ENCODE measurements around the gene FYB1. TPM values are rescaled to one million over a fixed set of nuclear protein-coding genes. Genes with fewer than 3 reads are reported as not detected.

FYB1 gene
- total RNA-seq, 1 donor from 2014 or later = 0.55 TPM

DNA sequence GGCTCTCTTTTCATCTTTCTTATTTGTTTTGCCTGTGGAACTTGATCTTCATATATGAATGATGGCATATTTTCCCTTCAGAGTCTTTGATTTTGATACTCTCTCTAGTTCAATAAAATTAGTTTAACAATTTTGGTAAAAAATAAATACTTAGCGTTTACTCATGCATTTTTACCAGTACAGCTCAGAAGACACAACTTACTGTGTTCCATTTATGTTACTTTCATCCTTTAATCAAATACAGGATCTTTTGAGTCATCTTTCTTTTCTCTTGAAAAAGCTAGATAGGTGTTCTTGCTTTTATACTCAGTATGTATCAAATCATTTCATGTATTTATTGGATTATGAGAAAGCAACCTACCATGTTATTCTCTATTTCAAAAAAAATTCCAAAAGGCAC lies 98.0 kb downstream of the FYB1 start:
- Mint-ChIP-seq H3K27ac (no peak overlapping the region), H3K9me3 (no peaks in the 10 kb centered on the region), H3K36me3 (ENCODE audit: low read depth) (no peaks in the 10 kb centered on the region), H3K4me1 (no peaks in the 10 kb centered on the region), H3K4me3 (no peak overlapping the region), H3K27me3 (peaks cover 13% of the 10 kb centered on the region)
- TF ChIP-seq, protein P1, sequence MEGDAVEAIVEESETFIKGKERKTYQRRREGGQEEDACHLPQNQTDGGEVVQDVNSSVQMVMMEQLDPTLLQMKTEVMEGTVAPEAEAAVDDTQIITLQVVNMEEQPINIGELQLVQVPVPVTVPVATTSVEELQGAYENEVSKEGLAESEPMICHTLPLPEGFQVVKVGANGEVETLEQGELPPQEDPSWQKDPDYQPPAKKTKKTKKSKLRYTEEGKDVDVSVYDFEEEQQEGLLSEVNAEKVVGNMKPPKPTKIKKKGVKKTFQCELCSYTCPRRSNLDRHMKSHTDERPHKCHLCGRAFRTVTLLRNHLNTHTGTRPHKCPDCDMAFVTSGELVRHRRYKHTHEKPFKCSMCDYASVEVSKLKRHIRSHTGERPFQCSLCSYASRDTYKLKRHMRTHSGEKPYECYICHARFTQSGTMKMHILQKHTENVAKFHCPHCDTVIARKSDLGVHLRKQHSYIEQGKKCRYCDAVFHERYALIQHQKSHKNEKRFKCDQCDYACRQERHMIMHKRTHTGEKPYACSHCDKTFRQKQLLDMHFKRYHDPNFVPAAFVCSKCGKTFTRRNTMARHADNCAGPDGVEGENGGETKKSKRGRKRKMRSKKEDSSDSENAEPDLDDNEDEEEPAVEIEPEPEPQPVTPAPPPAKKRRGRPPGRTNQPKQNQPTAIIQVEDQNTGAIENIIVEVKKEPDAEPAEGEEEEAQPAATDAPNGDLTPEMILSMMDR (IDR thresholded peaks at IDR 0.05) = no peak
- intact Hi-C loops (cut with micrococcal nuclease) = no loop called here
- ATAC-seq (ENCODE audit: low read depth) = no peak
- DNase-seq = no peak
- POLR2A ChIA-PET = no interaction called here
- CTCF ChIA-PET = no interaction called here

DNA sequence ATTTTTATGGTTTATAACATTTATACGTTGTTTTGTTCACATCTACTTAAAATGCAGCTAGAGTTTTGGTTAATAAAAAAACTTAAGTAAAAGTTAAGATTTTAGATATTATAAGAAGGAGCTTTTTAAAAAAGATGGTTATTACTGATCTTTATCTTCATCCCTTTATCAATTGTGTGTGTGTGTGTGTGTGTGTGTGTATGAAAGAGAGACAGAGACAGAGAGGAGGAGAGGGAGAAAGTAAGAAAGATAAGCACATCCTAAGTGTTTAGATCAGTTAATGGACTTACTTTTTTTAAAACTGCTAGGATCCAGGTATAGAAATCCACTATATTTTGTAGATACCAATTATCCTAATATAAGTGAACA lies 99.3 kb downstream of the FYB1 start:
- Mint-ChIP-seq H3K4me3 (no peak overlapping the region), H3K4me1 (no peaks in the 10 kb centered on the region), H3K9me3 (no peaks in the 10 kb centered on the region), H3K27me3 (peaks cover 10% of the 10 kb centered on the region), H3K27ac (no peak overlapping the region), H3K36me3 (ENCODE audit: low read depth) (no peaks in the 10 kb centered on the region)
- ChIA-PET CTCF (interaction anchor here (0.5 kb wide), 1 partner anchor 44 kb away, joined by 3 read pairs; no protein-coding TSS in a partner anchor), POLR2A (no interaction called here)
- DNase-seq = no peak
- no peak for ATAC-seq (ENCODE audit: low read depth)
- intact Hi-C loops (cut with micrococcal nuclease) = no loop called here
- TF ChIP-seq, protein P1 (IDR thresholded peaks at IDR 0.05) = no peak

DNA sequence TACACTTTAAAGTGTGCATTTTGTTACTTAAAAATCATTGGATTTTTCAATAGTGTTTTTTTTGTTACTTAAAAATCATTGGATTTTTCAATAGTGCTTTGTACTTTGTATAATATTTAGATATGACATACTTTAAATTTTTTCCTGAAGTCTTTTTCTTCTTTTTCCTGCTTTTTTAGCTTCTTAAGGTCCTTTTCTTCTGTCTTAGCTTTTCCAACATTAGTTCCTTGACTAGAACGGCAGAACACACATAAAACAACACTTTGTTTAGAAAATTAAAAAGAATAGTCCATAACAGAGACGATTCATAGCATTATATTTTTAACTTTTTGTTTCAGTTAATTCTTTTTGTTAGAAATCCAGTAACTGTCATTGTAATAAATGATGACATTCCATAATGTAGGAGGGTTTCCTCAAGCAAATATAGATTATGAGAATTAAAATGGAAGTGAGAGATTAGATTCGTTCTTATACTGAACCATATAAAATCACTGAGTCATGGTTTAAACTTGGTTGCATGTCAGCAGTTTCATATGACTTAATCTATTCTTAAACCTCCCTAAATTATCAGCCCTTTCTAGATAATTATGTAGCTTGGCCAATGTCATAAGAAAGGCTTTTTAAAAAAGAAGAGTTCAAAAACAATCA lies 99.8 kb downstream of the FYB1 start:
- TF ChIP-seq, protein P1 (IDR thresholded peaks at IDR 0.05) = no peak
- no peak for DNase-seq
- H3K36me3 Mint-ChIP-seq (ENCODE audit: low read depth) = no peaks in the 10 kb centered on the region
- H3K27me3 Mint-ChIP-seq = peaks cover 10% of the 10 kb centered on the region
- no peak for ATAC-seq (ENCODE audit: low read depth)
- H3K9me3 Mint-ChIP-seq = no peaks in the 10 kb centered on the region
- POLR2A ChIA-PET = no interaction called here
- intact Hi-C loops (cut with micrococcal nuclease) = no loop called here
- H3K27ac Mint-ChIP-seq = no peak overlapping the region
- no peaks in the 10 kb centered on the region for H3K4me1 Mint-ChIP-seq
- H3K4me3 Mint-ChIP-seq = no peak overlapping the region
- CTCF ChIA-PET = interaction anchor here (0.5 kb wide), 1 partner anchor 44 kb away, joined by 3 read pairs; no protein-coding TSS in a partner anchor

DNA sequence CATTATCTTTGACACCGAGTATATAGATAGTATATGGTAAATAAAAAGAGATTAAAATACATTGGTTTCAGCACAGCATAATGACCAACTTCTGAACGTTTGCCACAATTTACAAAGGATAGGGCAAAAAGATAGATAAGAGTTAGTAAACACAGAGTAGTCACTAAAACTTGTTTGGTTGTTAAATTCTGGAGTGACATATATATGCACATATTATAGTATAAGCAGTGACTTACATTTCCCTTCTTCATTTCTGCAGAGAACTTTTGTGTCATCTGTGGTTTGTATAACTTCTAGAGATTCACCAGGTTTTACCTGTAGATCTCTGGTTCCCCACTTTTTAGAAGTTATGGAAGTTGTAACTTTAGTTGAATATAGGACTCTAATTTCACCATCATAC lies 100.7 kb downstream of the FYB1 start:
- ChIA-PET CTCF (no interaction called here), POLR2A (no interaction called here)
- TF ChIP-seq, protein P1 (IDR thresholded peaks at IDR 0.05) = no peak
- peaks cover 10% of the 10 kb centered on the region for H3K27me3 Mint-ChIP-seq
- H3K4me3 Mint-ChIP-seq = no peak overlapping the region
- no peak overlapping the region for H3K27ac Mint-ChIP-seq
- ATAC-seq (ENCODE audit: low read depth) (no peak), DNase-seq (no peak)
- no peaks in the 10 kb centered on the region for H3K4me1 Mint-ChIP-seq
- intact Hi-C loops (cut with micrococcal nuclease) = no loop called here
- no peaks in the 10 kb centered on the region for H3K36me3 Mint-ChIP-seq (ENCODE audit: low read depth)
- H3K9me3 Mint-ChIP-seq = no peaks in the 10 kb centered on the region

DNA sequence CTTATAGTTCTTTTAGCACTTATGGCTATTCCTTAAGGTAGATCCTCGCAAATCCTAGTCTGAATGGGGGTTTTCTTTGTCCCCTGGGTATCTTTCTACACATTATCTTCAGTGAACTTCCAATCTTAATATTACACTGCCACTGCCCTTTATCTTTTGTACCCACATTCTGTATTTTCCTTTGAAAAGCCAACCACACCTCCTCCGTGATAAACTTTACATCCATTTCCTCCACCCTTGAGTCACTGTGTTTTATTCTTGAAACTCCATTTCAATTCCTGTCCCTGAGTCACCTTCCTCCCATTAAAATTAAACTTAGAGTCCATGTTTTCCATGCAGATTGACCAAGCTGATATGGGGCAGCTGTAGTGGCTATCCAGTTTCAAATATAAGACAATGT lies 102.0 kb downstream of the FYB1 start:
- POLR2A ChIA-PET = no interaction called here
- Mint-ChIP-seq H3K36me3 (ENCODE audit: low read depth) (no peaks in the 10 kb centered on the region), H3K4me3 (no peak overlapping the region), H3K9me3 (no peaks in the 10 kb centered on the region), H3K27ac (no peak overlapping the region), H3K4me1 (no peaks in the 10 kb centered on the region), H3K27me3 (peaks cover 7% of the 10 kb centered on the region)
- CTCF ChIA-PET = no interaction called here
- DNase-seq (no peak), ATAC-seq (ENCODE audit: low read depth) (no peak)
- intact Hi-C loops (cut with micrococcal nuclease) = no loop called here
- TF ChIP-seq, protein P1 (IDR thresholded peaks at IDR 0.05) = no peak
